ENCODE data around the gene PIK3R5.

DNA sequence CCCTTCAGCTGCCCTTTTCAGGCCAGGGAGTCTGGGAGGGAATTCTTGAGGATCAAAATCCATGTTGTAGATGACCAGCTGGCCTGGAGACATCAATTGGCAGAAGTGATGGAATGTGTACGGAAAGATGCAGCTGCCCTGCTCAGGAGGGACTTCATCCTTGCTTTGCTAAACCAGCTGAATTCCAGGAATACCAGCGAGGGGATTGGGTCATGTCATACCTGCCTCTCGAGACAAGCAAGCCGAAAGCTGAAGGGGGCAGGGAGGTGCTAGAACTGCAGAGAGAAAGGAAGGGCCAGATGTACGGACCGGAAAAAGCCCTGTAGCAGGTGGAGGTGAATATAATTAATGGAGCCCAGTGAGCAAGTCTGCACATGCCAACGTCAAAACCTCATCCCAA is 30.2 kb upstream of the PIK3R5 start:
- TF ChIP-seq, protein P1, sequence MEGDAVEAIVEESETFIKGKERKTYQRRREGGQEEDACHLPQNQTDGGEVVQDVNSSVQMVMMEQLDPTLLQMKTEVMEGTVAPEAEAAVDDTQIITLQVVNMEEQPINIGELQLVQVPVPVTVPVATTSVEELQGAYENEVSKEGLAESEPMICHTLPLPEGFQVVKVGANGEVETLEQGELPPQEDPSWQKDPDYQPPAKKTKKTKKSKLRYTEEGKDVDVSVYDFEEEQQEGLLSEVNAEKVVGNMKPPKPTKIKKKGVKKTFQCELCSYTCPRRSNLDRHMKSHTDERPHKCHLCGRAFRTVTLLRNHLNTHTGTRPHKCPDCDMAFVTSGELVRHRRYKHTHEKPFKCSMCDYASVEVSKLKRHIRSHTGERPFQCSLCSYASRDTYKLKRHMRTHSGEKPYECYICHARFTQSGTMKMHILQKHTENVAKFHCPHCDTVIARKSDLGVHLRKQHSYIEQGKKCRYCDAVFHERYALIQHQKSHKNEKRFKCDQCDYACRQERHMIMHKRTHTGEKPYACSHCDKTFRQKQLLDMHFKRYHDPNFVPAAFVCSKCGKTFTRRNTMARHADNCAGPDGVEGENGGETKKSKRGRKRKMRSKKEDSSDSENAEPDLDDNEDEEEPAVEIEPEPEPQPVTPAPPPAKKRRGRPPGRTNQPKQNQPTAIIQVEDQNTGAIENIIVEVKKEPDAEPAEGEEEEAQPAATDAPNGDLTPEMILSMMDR (conservative IDR thresholded peaks at IDR 0.05 in 1 of 2, IDR thresholded peaks at IDR 0.05 in 1 of 2; ENCODE audit: extremely low read depth in 1 of 2, insufficient read depth in 1 of 2, low read depth in 1 of 2, low read length in 2 of 2): no peak
- TF ChIP-seq EZH2 (IDR thresholded peaks at IDR 0.05; ENCODE audit: borderline replicate concordance, low read length): no peak

Data from mammary epithelial cell (primary cell).